AML-193 (cell line): Measurements from ENCODE around the gene XAGE1B.
"Not testable (repeated sequence)": the region's sequence is repeated elsewhere in the genome, so short reads cannot be mapped to it uniquely, and the experiment has no call there.

Experiments used
- DNase-seq, 2 experiments: peaks; one replicate each; lab custom pipeline; 2025; lab: John Stamatoyannopoulos, UW

XAGE1B gene

GRCh38 chrX:52516987-52517325 lies at the start of gene XAGE1B:
TSS of gene XAGE1B (minus strand) at chrX:52517063. CDS start at chrX:52515527, 1,536 bp downstream.
- not testable (repeated sequence) for DNase-seq

- no peak for DNase-seq
Measured at GRCh38 chrX:52563105-52563504, 46.2 kb upstream of the XAGE1B start.

GRCh38 chrX:52558140-52558539 lies 41.3 kb upstream of the XAGE1B start:
- DNase-seq: no peak

GRCh38 chrX:52556741-52557140 lies 39.9 kb upstream of the XAGE1B start:
- DNase-seq: no peak

- DNase-seq: no peak
Measured at GRCh38 chrX:52553995-52554642, 37.3 kb upstream of the XAGE1B start.

- not testable (repeated sequence) for DNase-seq
Measured at GRCh38 chrX:52548769-52549168, 31.9 kb upstream of the XAGE1B start.

- DNase-seq: no peak
Measured at GRCh38 chrX:52544147-52544840, 27.4 kb upstream of the XAGE1B start.

GRCh38 chrX:52542311-52542710 lies 25.4 kb upstream of the XAGE1B start:
- no peak for DNase-seq

GRCh38 chrX:52541051-52541450 lies 24.2 kb upstream of the XAGE1B start:
- not testable (repeated sequence) for DNase-seq

GRCh38 chrX:52516110-52516986 lies 515 bp downstream of the XAGE1B start:
- not testable (repeated sequence) for DNase-seq

- DNase-seq: not testable (repeated sequence)
Measured at GRCh38 chrX:52511126-52511525, 5.7 kb downstream of the XAGE1B start.

- no peak for DNase-seq
Measured at GRCh38 chrX:52509916-52510315, 6.9 kb downstream of the XAGE1B start.

GRCh38 chrX:52507331-52507730 lies 9.5 kb downstream of the XAGE1B start:
- no peak for DNase-seq

GRCh38 chrX:52504551-52504950 lies 12.3 kb downstream of the XAGE1B start:
- DNase-seq: no peak

GRCh38 chrX:52501362-52501761 lies 15.5 kb downstream of the XAGE1B start:
- DNase-seq: not testable (repeated sequence)

- DNase-seq: not testable (repeated sequence)
Measured at GRCh38 chrX:52496419-52496772, 20.5 kb downstream of the XAGE1B start.

- not testable (repeated sequence) for DNase-seq
Measured at GRCh38 chrX:52495545-52496418, 21.1 kb downstream of the XAGE1B start, which contains the start of gene XAGE1A. TSS of gene XAGE1A (plus strand) at chrX:52495808. CDS start at chrX:52497362, 1,554 bp downstream.

GRCh38 chrX:52471301-52471700 lies 45.6 kb downstream of the XAGE1B start:
- not testable (repeated sequence) for DNase-seq
